Hypothalamus (tissue), 51 donors: ENCODE measurements around the gene OGN.
"Not testable (repeated sequence)": the region's sequence is repeated elsewhere in the genome, so short reads cannot be mapped to it uniquely, and the experiment has no call there.

Experiments
- DNase-seq, 51 donors: peaks; one replicate each; lab custom pipeline; 2025; lab: John Stamatoyannopoulos, UW

The OGN gene, protein sequence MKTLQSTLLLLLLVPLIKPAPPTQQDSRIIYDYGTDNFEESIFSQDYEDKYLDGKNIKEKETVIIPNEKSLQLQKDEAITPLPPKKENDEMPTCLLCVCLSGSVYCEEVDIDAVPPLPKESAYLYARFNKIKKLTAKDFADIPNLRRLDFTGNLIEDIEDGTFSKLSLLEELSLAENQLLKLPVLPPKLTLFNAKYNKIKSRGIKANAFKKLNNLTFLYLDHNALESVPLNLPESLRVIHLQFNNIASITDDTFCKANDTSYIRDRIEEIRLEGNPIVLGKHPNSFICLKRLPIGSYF

DNA sequence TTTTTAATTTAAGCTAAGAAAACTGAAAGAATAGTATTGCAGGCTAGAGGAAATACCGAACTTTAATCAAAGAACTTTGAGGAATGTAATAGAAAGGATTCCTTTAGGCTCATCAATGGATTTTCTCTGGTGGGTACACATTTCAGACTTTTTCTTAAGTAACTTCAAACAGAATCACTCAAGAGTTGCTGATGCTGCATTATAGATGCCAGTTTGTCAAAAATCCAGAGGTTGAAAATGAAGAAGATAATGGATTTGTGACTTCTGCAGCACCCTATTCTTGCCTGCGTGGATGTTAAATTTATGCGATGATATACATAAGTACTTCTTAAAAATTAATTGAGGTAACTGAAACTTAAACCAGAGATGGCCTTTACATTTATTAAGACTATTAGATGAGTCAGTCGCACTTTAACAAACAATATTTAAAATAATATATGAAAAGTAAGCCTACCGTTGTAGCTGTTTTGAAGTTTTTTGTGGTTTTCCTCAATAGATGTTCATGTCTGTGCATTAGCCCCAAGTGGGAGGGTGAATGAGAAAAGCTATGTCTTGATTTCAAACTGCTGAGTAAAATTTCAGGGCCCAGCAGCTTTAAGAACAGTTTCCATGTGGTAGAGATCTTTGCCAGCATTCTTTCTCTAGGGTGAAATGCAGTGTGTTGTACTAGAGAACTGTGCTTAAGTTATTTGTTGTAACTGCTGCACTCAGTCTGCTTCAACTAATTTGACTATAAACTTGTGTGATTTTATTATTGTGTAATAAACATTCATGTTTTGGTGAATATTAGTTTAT is at the start of gene OGN:
Gene OGN, minus strand, starts transcription at position 537 of the 795 bp plus-strand sequence. CDS start 1,171 bp downstream, outside the sequence.
- DNase-seq, result no peak

DNA sequence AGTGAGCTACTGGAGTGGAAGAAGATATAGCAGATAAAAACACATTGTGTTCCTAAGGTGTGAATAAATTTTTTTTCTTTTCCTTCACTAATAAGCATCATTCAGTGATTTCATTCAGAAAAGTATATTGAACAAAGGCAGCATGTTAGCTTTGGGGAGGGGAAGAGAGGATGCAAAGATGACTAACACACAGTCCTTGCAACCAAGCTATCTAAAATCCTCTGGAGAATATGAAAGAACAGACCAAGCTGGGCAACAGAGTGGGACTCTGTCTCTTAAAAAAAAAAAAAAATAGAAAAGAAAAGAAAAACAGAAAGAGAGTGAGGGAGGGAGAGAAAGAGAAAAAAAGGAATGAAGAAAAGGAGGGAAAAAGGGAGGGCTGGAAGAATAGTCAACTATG is 42.2 kb upstream of the OGN start:
- no peak for DNase-seq

DNA sequence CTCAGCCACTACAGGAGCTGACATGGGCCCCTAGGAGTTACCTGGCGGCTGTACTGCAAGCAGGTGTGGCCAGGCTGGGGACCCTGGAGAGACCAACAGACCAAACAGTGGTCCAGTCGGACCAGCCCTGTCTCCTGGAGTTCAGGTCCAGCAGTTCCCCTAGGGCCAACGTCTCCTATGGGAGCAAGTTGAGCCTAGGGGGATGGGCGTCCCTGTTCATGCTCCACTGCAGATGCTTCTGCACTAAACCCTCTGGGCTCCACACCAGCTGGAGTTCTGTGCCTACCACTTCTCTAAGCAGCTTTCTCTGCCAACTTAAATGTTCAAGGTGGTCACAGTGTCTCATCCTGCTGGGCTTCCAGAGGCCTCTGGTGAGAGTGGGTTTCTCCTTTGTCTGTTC is 40.5 kb upstream of the OGN start:
- no peak for DNase-seq

DNA sequence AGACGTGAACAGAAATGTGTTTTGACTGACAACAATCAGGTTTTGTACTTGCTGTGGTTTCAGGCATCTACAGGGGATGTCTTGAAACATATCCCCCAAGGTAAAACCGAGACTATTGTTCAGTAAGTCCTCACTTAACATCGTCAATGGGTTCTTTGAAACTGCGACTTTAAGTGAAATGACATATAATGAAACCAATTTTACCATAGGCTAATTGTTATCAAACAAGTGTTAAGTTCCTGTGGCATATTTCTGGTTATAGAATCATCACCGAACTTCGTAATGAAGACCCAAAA is 36.3 kb upstream of the OGN start:
- DNase-seq, result no peak

DNA sequence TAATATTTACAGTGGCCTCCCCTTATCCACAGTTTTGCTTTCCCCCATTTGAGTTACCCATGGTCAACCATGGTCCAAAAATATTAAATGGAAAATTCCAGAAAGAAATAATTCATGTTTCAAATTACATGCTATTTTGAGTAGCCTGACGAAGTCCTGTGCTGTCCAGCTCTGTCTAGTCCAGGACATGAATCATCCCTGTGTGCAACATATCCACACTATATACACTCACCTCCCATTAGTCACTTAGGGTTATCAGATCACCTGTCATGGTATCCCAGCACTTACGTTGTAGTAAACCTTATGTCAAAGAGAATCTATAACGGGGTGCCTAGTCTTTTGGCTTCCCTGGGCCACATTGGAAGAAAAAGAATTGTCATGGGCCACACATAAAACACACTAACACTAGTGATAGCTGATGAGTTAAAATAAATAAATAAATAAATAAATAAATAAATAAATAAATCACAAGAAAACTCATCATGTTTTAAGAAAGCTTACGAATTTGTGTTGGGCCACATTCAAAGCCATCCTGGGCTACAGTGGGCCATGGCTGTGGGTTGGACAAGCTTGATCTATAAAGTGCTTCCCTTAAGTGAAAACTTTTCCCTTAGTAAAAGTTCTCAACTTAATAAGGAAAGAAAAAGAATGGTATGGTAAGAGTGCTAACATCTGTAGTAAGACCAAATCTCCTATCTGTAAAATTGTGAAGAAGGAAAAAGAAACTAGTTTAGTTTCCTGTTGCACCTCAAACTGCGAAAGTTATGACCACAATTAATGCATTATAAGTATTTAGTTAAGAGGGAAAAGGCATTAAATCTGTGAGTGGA is 35.8 kb upstream of the OGN start:
- no peak for DNase-seq

DNA sequence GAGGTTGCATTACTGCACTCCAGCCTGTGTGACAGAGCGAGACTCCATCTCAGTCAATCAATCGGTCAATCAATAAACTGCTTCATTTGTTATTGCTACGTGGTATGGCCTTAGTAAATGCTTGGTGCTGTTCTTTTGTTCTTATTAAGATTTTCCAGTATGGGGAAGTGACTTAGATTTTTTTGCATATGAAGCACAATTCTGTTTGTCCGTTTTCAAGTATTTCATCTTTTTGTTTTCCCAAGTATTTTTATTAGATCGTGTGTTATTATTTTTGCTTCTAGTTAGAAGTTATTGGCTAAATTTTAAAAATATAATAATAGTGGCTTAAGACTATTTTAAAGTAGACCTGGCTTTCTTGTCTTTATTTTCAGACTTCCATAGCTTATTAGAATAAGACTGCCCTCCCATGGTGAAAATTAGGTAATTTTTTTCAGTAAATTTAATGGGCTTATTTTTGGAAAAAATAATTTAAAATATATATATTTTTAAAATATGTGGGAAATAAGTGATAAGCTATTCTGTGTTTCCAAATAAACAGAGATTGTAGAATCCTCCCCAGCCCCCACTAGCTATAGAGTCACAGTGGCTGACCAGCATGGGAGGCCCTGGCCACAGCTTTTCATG is 34.6 kb upstream of the OGN start:
- no peak for DNase-seq

DNA sequence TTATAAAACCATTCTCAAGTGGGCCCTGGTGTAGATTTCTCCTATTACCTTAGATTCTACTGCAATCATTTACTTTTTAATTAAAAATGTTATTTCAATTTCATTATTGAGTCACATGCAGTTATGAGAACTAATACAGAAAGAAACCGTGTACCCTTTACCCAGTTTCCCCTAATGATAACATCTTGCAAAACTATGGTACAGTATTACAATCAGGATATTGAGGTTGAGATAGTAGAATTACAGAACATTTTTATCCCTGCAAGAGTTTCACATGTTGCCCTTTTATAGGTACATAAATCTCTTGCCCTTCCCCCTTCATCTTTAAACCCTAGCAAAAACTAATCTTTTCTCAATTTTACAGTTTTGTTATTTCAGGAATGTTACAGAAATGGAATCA is 30.9 kb upstream of the OGN start:
- DNase-seq, result no peak

DNA sequence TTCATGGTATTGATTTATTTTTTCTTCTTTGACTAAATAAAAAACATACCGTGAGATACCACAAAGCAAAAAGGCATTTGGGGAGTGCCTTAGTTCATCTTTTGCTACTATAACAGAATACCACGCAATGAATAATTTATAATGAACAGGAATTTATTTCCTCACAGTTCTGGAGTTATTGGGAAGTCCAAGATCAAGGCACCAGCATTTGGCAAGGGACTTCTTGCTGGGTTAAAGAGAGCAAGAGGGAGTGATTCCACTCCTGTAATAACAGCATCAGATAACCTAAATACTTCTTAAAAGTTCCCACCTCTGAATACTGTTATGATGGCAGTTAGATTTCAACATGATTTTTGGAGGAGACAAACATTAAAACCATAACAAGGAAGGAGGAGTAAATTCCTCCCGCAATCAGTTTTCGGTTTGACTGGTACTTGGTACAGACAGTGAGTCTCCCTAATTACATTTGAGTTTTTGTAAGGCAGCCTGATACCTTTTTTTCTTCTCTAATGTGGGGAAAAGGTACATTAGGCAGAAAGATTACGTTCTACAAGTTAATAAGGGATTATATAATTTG is 28.7 kb upstream of the OGN start:
- no peak for DNase-seq

DNA sequence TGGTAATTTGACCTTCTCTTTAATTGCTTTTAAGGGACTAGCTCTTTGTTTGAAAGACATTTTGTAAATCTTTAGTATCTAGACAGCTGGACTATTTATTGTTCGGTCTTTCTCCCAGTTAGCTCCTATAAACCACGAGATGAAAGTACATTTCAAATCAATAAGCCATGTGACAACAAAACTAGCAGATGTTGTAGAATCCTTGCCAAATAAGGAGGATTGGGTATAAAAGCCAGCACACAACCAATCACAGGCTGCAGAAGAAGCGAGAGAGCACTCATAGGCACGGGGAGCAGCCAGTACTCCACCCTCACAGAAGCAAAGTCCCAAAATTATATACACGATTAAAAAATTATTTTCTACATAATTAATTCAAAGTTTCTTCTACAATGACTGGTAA is 28.0 kb upstream of the OGN start:
- peak in 1 of 51 donors; percentile 6 for DNase-seq

DNA sequence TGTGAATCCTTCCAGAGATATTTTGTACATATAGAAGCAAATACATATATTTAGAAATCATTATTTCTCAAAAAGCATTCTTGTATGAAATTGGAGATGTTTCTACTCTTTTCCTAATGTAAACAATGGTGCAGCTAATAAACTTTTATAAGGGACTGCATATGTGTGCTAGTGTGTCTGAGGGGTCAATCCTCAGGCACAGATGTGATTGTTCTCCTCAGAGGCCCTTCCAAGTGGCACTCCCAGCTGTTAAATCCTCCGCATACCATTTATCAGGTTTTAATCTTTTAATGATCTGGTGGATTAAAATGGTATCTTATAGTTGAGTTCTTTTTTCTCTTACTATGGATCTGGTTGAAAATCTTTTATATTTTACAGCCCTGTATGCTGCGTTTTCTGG is 25.5 kb upstream of the OGN start:
- DNase-seq, result no peak

DNA sequence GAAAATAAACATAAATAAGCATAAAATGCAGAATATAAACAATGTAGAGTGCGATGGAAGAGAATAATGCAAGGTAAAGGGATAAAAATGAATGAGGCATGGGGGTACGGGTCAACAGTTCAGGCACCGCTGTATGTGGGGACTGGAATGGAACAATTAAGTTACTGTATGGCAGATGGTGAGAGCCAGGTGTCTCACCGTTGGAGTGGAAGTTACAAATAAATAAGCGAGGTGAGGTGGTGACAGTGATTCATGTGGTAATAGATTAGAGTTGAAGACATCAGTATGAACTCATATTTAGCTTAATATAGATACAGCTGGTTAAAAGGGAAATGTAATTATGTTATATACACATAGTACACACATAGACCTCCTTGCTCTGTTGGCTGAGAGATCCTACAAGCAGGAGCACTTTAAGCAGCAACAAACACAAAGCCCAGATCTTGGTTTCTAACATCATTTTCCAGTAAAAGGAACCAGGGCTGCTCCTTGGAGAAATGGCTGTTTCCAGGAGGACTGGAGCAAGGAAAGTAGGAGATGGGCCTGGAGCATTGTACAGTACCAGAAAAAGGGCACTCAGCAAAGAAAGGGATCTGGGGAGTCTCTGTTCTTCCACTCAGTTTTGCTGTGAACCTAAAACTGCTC is 22.2 kb upstream of the OGN start:
- DNase-seq, result no peak

DNA sequence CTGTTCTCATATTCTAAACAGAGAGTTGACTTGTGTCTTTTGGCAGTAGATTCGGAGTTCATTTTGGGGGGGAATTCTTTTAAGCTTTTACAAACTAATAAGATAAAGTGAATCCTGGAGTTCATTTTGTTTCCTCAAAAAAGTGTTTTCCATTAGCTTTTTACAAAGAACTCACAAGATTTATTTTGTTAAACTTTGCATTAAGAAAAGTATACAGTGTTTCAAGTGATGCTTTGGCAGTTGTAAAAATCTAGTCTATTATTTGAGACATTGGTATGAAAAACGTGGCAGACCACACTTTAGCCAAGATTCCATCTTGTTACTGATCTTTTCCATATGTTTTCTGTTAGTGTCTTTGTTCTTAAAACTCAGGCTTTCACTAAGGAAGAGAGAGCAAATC is 21.1 kb upstream of the OGN start:
- no peak for DNase-seq

DNA sequence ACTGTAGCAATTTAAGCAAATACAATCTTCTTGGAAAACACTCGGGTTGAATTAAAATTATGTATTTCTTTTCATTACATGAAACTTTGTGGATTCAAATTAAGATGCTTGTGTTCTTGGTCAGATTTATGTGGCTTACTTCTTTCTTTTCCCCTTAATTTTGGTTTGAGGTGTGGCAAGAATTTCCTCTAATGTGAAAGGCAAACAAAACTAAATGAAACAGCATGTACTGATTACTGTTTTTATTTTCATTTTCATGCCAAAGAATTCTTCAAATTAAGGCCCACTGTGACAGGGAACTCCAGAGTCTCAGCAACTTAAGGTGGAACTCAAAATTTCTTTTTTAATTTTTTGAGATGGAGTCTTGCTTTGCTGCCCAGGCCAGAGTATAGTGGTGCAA is 20.0 kb upstream of the OGN start, which contains the start of gene OMD:
Gene OMD, minus strand, starts transcription at position 132 of the 400 bp plus-strand sequence. CDS start 6,913 bp downstream, outside the sequence.
- DNase-seq, result no peak

DNA sequence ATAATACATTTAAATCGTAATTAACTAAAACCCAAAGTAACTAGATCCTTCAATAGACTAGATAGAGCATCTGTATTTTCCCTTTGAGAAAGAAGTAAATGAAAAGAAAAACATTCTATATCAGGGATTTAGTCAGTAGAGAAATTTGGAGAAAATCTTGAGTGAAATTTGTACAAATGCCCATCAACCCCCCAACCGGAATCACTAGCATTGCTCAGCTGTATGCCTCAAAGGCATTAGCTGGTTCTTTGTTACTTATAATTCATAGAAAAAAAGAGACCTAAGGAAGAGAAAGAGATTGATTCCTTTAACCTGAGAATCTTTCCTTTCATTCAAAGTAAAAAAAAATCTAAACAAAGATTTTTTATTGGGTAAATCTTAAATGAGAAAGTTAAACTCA is 19.2 kb upstream of the OGN start:
- no peak for DNase-seq

DNA sequence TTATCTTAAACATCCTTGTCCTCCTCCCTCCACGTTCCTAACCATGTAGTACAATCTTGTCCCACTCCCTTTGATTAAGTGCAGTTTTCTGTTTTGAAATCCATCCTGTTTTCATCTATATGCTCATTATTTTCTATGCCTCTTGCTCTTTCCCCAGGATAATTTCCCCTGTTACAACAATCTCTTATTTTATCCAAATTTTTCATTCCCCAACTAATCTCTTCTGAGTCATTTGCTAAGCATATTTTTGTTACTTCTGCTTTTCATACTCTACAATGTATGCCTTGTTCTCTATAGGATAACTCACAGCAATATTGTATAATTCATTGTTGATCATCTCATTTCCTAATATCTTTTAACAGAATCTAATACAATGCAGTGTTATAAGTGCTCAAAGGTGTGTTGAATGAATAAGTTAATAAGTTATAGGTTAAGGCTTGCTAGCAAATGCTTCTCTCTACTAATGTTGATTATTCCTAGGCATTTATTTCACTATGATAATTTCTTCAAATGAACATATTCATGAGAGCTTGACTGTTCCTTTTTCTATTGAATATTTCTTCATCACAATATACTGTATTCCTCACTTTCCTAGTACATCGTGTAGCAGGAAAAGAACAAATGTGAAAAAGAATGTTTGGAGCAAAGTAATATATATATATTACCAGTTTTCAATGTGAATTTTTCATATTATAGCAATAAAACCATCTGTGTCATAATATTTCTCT is 18.4 kb upstream of the OGN start:
- no peak for DNase-seq

DNA sequence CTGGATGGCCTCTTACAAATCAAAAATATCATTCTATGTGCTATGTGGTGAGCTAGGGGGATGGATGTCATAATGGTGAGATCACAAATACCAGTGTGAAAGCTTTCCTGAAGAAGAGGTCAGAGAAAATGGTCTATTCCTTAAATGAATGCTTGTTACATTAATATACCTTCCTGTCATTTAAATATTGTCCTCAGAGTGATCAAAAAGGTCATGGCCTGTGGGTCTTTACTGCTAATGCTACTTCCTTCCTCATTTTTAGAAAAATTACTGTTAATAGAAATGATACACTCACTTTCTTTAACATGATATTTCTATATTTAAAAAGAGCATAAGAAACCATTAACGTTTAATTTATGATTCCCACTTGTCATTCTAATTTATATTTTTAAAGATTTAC is 10.2 kb upstream of the OGN start:
- DNase-seq, result no peak

DNA sequence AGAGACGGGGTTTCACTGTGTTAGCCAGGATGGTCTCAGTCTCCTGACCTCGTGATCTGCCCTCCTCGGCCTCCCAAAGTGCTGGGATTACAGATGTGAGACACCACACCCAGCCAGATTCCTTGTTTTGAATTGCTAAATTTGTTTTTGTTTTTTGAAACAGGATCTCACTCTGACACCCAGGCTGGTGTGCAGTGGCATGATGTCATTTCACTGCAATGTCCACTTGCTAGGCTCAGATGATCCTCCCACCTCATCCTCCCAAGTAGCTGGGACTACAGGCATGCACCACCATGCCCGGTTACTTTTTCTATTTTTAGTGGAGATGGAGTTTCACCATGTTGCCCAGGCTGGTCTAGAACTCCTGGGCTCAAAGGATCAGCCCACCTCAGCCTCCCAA is 6.8 kb upstream of the OGN start:
- DNase-seq, result not testable (repeated sequence)

DNA sequence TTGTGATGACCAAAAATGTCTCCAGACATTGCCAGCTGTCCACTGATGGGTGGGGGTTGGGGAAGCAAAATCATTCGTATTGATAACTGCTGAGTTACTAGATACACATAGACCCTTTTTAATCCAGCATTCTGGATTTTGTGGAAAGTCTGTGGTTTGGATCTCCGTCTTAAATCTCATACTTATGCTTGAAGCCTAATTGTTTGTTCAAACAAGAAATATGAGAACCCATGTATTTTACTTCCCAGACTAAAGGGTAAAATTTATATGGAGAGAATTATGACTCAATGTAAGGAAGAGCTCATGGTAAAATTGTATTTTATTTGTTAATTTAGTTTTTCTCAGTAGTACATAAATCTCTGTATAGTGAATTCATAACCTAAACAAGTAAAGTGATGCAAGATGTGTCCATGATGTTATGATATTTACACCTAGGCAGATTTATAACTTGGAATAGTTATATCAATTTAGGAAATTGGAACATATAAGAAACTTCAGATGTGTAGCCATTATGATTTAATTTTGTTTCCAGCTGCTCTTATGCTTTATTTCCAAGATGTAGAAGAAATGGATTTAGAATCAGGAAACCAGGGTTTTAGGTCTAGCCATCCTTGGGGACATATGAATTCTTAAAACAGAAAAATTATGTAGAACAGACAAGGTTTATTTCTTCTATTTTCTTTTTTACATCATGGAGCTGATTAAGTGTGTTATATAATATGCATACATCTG is 4.5 kb upstream of the OGN start:
- no peak for DNase-seq

DNA sequence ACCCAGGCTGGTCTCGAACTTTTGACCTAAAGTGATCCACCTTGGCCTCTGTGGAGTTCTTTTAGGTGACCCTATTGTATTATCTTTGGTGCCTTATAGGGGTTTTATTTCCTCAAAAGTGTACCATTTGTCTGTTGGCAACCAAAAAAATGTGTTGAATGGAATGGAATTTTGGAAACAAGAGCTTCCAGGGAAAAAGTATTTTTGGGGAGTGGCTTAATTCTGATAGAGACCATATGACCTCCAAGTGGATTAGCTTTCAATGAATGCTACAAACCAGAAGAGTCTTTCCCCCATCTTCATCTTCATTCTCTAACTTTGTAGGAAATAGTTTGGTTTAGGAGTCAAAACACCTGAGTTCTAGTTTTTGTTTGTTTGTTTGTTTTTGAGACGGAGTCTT is 3.4 kb upstream of the OGN start:
- no peak for DNase-seq
